ENCODE data around the gene MAPKAPK3. TPM values are rescaled to one million over a fixed set of nuclear protein-coding genes. Genes with fewer than 3 reads are reported as not detected.

The MAPKAPK3 gene
- total RNA-seq = 38.0 and 46.1 TPM in 2 replicates

GRCh38 chr3:50617096-50617791, at the start of gene MAPKAPK3:
TSS of gene MAPKAPK3 (plus strand) at chr3:50617151. CDS start at chr3:50617566, 415 bp downstream.

GRCh38 chr3:50567386-50568167, 49.4 kb upstream of the MAPKAPK3 start, which contains the start of gene C3orf18:
TSS of gene C3orf18 (minus strand) at chr3:50567747. CDS start at chr3:50565699, 2,048 bp downstream.

GRCh38 chr3:50568947-50569749, 47.8 kb upstream of the MAPKAPK3 start, which contains the start of gene HEMK1:
TSS of gene HEMK1 (plus strand) at chr3:50569522. CDS start at chr3:50571105, 1,583 bp downstream.

GRCh38 chr3:50611464-50612233, 5.3 kb upstream of the MAPKAPK3 start, which contains the start of gene CISH:
TSS of gene CISH (minus strand) at chr3:50611774. CDS start at chr3:50611650, 124 bp downstream.

GRCh38 chr3:50674349-50675178, 57.6 kb downstream of the MAPKAPK3 start, which contains the start of gene DOCK3:
TSS of gene DOCK3 (plus strand) at chr3:50674927. CDS start at chr3:50675264, 337 bp downstream.

Other genes starting within 250 kb of the MAPKAPK3 start
- not detected in 2 replicates for gene CACNA2D2, start 113.5 kb upstream of the MAPKAPK3 start, total RNA-seq
- 22.7 and 32.9 TPM in 2 replicates for gene C3orf18, start 49.4 kb upstream of the MAPKAPK3 start, total RNA-seq
- 13.7 and 20.7 TPM in 2 replicates for gene HEMK1, start 47.6 kb upstream of the MAPKAPK3 start, total RNA-seq
- gene CISH, start 5.4 kb upstream of the MAPKAPK3 start, total RNA-seq = 0.73 and 1.3 TPM in 2 replicates
- 0.17 and 0.29 TPM in 2 replicates for gene DOCK3, start 57.8 kb downstream of the MAPKAPK3 start, total RNA-seq